ENCODE measurements around the gene SLC16A2.
A peak's percentile ranks its signal among the peaks of the same experiment; 100 is the strongest.

The SLC16A2 gene

GRCh38 chrX:74420196-74421035 is 877 bp upstream of the SLC16A2 start:
- in situ Hi-C loops (cut with HindIII; ENCODE audit: low pct_ligation_motif_present, low sequenced_read_pairs) = no loop called here
- H3K27me3 ChIP-seq (replicated peaks) = no peaks in the 10 kb centered on the region
- TF ChIP-seq CTCF (IDR thresholded peaks at IDR 0.05; ENCODE audit: low read depth, low read length, missing control alignments) = peak; percentile 8
- H3K4me3 ChIP-seq (ENCODE audit: low read depth, low read length) = peak overlapping the region; percentile 59
- H3K36me3 ChIP-seq (replicated peaks) = no peaks in the 10 kb centered on the region
- DNase-seq = peak; percentile 11
- H3K27ac ChIP-seq = no peak overlapping the region

- Histone ChIP-seq H3K27ac (no peak overlapping the region), H3K27me3 (replicated peaks) (no peaks in the 10 kb centered on the region), H3K36me3 (replicated peaks) (no peaks in the 10 kb centered on the region), H3K4me3 (ENCODE audit: low read depth, low read length) (peak overlapping the region; percentile 59)
- in situ Hi-C loops (cut with HindIII; ENCODE audit: low pct_ligation_motif_present, low sequenced_read_pairs) = no loop called here
- no peak for DNase-seq
- TF ChIP-seq CTCF (IDR thresholded peaks at IDR 0.05; ENCODE audit: low read depth, low read length, missing control alignments) = no peak
Observed at GRCh38 chrX:74421740-74422352, 553 bp downstream of the SLC16A2 start.

GRCh38 chrX:74422576-74423288 is 1.4 kb downstream of the SLC16A2 start:
- DNase-seq = peak; percentile 19
- TF ChIP-seq CTCF (IDR thresholded peaks at IDR 0.05; ENCODE audit: low read depth, low read length, missing control alignments) = peak; percentile 50
- Histone ChIP-seq H3K27me3 (replicated peaks) (no peaks in the 10 kb centered on the region), H3K4me3 (ENCODE audit: low read depth, low read length) (peak overlapping the region; percentile 59), H3K36me3 (replicated peaks) (no peaks in the 10 kb centered on the region), H3K27ac (no peak overlapping the region)
- in situ Hi-C loops (cut with HindIII; ENCODE audit: low pct_ligation_motif_present, low sequenced_read_pairs) = no loop called here

GRCh38 chrX:74423289-74423998 is 2.2 kb downstream of the SLC16A2 start:
- Histone ChIP-seq H3K27ac (no peak overlapping the region), H3K36me3 (replicated peaks) (no peaks in the 10 kb centered on the region), H3K4me3 (ENCODE audit: low read depth, low read length) (no peak overlapping the region), H3K27me3 (replicated peaks) (no peaks in the 10 kb centered on the region)
- TF ChIP-seq CTCF (IDR thresholded peaks at IDR 0.05; ENCODE audit: low read depth, low read length, missing control alignments) = no peak
- in situ Hi-C loops (cut with HindIII; ENCODE audit: low pct_ligation_motif_present, low sequenced_read_pairs) = no loop called here
- no peak for DNase-seq

- Histone ChIP-seq H3K27me3 (replicated peaks) (no peaks in the 10 kb centered on the region), H3K36me3 (replicated peaks) (no peaks in the 10 kb centered on the region), H3K27ac (no peak overlapping the region), H3K4me3 (ENCODE audit: low read depth, low read length) (no peak overlapping the region)
- in situ Hi-C loops (cut with HindIII; ENCODE audit: low pct_ligation_motif_present, low sequenced_read_pairs) = no loop called here
- TF ChIP-seq CTCF (IDR thresholded peaks at IDR 0.05; ENCODE audit: low read depth, low read length, missing control alignments) = no peak
- DNase-seq = no peak
Observed at GRCh38 chrX:74426071-74426470, 4.8 kb downstream of the SLC16A2 start.
